ENCODE measurements around the gene CCDC180.
"Not testable (repeated sequence)": the region's sequence is repeated elsewhere in the genome, so short reads cannot be mapped to it uniquely, and the experiment has no call there.

The CCDC180 gene

GRCh38 chr9:97307500-97308163, at the start of gene CCDC180:
CCDC180 (plus strand) TSS chr9:97307659; CDS start chr9:97308064, 405 bp downstream.
- DNase-seq = no peak

- not testable (repeated sequence) for DNase-seq
Measured at GRCh38 chr9:97259834-97260514, 47.5 kb upstream of the CCDC180 start.

- DNase-seq = no peak
Measured at GRCh38 chr9:97271292-97271691, 36.2 kb upstream of the CCDC180 start.

- DNase-seq = no peak
Measured at GRCh38 chr9:97272072-97272471, 35.4 kb upstream of the CCDC180 start.

GRCh38 chr9:97276310-97276852, 31.1 kb upstream of the CCDC180 start:
- no peak for DNase-seq

GRCh38 chr9:97277953-97278352, 29.5 kb upstream of the CCDC180 start:
- no peak for DNase-seq

- DNase-seq = no peak
Measured at GRCh38 chr9:97280755-97281330, 26.6 kb upstream of the CCDC180 start.

GRCh38 chr9:97283768-97284167, 23.7 kb upstream of the CCDC180 start:
- DNase-seq = no peak

GRCh38 chr9:97284798-97285197, 22.7 kb upstream of the CCDC180 start:
- DNase-seq = no peak

- no peak for DNase-seq
Measured at GRCh38 chr9:97292200-97292599, 15.3 kb upstream of the CCDC180 start.

- DNase-seq = no peak
Measured at GRCh38 chr9:97293207-97293721, 14.2 kb upstream of the CCDC180 start.

- no peak for DNase-seq
Measured at GRCh38 chr9:97293818-97294217, 13.6 kb upstream of the CCDC180 start.

GRCh38 chr9:97297889-97298288, 9.6 kb upstream of the CCDC180 start:
- DNase-seq = no peak

GRCh38 chr9:97299809-97300414, 7.5 kb upstream of the CCDC180 start:
- no peak for DNase-seq

GRCh38 chr9:97300586-97300985, 6.9 kb upstream of the CCDC180 start:
- DNase-seq = no peak

GRCh38 chr9:97301974-97302373, 5.5 kb upstream of the CCDC180 start:
- DNase-seq = no peak

GRCh38 chr9:97304586-97304985, 2.9 kb upstream of the CCDC180 start:
- DNase-seq = no peak

- DNase-seq = no peak
Measured at GRCh38 chr9:97305501-97306298, 1.8 kb upstream of the CCDC180 start.

- DNase-seq = no peak
Measured at GRCh38 chr9:97307091-97307490, 368 bp upstream of the CCDC180 start.

GRCh38 chr9:97309260-97309659, 1.8 kb downstream of the CCDC180 start:
- no peak for DNase-seq

GRCh38 chr9:97310023-97310422, 2.6 kb downstream of the CCDC180 start:
- no peak for DNase-seq

- DNase-seq = no peak
Measured at GRCh38 chr9:97310896-97311295, 3.4 kb downstream of the CCDC180 start.
